Umbilical cord (tissue), 2 donors: ENCODE results near the gene C3orf85. TPM values are rescaled to one million over a fixed set of nuclear protein-coding genes. Genes with fewer than 3 reads are reported as not detected.
"Not testable (repeated sequence)": the region's sequence is repeated elsewhere in the genome, so short reads cannot be mapped to it uniquely, and the experiment has no call there.

Experiments
- DNase-seq: peaks from one replicate; pipeline ENCODE4 v3.0.0-alpha.2; 2015; ENCODE audit warnings: low spot score
- total RNA-seq: library from RNA; depleted of rRNA; stranded (reverse); fragments of >200 nt; gene quantifications from one replicate; pipeline ENCODE4 v1.2.3, GENCODE V29; 2014; ENCODE audit warnings: low replicate concordance; ENCODE audit not compliant: insufficient read depth

Gene C3orf85
- total RNA-seq: 2.6 TPM

DNA sequence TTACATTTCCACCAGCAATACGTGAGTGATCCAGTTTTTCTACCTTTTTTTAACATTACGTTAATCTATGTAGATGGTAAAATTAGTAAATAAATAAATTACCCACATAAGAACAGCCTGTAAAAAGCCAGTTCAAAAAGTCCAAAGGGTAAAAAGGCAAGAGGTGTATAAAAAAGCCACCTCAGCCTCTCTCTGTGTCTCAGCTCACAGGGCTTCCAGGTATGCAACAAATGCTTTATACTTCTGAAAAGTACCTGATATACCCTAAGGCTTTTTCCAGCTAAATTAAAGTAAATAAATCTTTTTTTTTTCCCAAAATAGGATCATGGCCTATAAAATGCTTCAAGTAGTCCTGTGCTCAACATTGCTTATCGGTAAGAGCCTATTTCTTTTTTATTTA, at the start of gene C3orf85:
Gene C3orf85 (plus strand): TSS at position 197 of the 400 bp plus-strand sequence. CDS start 129 bp downstream, at position 326.
- DNase-seq: no peak

DNA sequence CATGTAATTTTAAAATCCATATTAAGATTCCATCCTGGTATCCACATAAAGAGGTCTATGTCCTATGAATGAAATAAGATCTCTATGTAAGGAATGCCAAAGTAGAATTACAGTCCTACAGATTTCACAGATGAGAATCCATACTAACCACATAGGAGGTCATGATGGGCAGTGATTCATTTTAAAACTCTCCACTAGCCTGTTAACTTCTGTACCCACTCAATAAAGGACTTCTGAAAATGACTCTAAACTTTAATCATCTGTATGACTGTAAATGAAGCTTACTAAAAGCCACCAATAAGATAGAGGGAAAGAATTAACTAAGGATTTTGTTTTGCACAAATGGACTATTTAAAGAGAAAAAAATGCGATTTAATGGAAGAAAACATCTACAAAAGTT, 47.3 kb upstream of the C3orf85 start:
- DNase-seq: no peak

- DNase-seq: no peak
Measured at GRCh38 chr3:109091846-109092245, 44.7 kb upstream of the C3orf85 start.

DNA sequence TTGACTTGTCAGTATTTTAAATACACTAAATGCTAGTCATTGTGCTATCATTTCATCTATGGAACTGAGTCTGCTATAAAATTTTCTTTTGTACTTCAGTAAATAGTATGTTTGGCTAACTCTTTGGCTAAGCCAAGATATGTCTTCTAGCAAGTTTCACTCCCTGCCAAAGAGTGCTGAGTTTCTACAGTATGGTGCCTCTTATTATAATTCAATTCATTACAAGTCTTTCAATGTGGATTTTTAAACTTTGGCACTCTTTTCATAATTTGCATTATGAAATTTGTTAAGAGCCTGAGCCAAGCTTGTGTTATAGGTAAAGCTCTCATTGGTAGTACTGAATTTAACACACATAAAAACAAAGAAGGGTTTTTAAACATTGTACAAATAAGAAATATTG, 43.0 kb upstream of the C3orf85 start:
- DNase-seq: no peak

DNA sequence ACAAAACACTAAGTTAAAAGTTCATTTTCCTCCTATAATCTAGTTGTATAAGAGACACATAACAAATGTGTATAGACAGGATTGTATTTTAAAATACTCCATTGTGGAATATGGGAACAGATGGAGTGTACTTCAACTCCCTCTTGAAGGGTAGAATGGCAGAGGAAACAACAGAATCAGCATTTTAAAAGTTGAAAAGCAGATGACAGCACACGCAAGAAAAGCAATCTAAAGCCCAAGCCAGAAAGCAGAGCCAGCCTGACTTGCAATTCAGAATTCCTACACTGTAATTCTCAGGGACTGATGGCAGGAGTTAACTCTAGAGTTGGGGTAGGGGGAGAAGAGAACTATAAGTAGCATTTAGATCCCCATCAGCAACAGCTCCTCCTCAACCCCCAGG, 41.4 kb upstream of the C3orf85 start:
- DNase-seq: no peak

GRCh38 chr3:109098079-109098644, 38.4 kb upstream of the C3orf85 start:
- no peak for DNase-seq

DNA sequence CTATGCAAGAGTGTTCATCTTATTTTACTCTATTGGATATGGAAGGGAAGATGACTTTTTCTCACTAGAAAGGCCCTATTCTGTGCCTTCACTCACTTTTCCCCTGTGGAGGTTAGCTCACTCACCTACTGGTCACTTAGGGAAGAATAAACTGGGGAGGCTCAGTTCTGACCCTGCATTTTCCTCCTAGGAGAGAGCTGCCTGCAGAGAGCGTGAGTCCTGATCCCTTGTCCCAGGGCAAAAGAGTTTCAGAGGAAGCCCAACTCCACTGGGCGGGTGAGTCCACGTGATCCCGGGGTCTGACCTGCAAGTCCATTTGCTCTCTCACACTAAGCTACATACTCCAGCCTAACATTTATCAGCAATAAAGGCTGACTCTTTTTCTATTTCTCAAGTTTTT, 26.9 kb upstream of the C3orf85 start:
- DNase-seq: no peak

GRCh38 chr3:109112946-109113760, 23.4 kb upstream of the C3orf85 start:
- DNase-seq: no peak

GRCh38 chr3:109114746-109115145, 21.8 kb upstream of the C3orf85 start:
- DNase-seq: no peak

DNA sequence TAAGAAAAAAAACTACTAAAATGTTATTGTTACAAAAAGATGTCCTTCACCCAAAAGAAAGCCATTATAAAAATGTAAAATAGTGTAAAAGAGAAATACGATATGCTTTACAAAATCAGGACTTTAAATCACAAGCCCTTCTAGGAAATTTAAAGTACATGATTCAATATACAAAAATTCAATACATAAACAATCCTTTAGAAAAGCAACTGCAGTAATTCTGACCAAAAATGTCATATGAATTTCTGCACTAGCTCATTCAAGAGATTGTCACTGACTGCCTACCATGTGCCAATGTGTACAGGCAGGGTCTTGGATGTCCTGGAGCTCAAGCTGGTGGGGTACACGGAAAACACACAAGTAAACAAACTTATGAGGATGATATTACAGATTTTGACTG, 21.1 kb upstream of the C3orf85 start:
- no peak for DNase-seq

GRCh38 chr3:109116031-109116430, 20.5 kb upstream of the C3orf85 start:
- DNase-seq: no peak

DNA sequence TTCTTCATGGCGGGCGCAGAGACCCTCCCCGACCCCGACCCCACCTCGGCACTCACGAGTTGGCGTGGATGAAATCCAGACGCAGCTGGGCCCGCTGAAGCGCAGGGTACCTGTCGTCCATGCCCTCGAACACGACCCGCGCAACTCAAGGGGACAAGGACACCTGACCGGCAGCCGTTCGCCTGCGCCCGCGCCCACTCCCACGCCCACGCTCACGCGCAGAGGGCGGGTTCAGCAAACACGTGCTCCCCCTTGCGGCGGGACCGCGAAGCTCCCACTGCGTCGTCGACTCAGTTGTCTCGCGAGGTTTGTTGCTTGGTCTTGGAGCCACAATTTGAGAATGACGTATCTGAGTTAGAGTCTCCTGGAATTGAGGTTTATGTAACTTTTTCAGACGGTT, 18.6 kb upstream of the C3orf85 start, which contains the start of gene MORC1:
Gene MORC1 (minus strand): TSS at position 196 of the 400 bp plus-strand sequence. CDS start 75 bp downstream, at position 121.
- no peak for DNase-seq

DNA sequence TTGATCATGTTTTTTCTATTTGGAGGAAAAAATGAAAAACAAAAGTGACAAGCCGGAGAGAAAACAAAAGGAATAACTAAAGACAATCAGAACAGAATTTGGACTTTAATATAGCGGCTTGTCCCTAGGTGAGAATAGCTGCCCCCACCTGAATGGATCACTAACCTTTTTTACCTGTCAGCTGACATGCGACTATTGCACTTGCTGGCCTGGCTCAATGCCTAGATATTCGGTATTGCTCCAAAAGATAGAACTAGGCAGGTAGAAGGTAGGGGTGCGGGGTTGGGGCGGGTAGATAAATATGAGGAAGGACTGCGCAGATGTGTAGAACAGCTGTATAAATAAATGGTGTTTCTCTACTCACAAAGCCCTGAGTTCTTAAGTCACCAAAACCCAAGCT, 17.9 kb upstream of the C3orf85 start:
- DNase-seq: no peak

DNA sequence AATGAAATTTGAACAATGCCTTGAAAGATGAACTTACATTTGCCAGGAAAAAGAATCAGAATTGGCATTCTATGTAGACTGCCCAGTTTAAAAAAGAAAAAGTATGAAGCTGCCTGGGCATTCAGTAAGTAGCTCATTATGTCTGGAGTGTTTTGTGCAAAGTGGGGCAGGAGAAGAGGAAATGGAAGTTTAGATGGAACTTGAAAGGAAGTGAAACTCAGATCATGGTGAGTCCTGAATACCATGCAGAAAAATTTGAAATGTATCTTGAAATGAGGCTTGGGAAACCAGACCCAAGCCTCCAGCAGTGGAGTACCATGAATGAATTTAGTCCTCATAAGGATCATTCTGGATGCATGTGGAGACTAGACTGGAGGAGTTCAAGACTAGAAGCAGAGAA, 13.8 kb upstream of the C3orf85 start:
- no peak for DNase-seq

GRCh38 chr3:109125902-109126301, 10.6 kb upstream of the C3orf85 start:
- DNase-seq: no peak

- no peak for DNase-seq
Measured at GRCh38 chr3:109127553-109127952, 9.0 kb upstream of the C3orf85 start.

DNA sequence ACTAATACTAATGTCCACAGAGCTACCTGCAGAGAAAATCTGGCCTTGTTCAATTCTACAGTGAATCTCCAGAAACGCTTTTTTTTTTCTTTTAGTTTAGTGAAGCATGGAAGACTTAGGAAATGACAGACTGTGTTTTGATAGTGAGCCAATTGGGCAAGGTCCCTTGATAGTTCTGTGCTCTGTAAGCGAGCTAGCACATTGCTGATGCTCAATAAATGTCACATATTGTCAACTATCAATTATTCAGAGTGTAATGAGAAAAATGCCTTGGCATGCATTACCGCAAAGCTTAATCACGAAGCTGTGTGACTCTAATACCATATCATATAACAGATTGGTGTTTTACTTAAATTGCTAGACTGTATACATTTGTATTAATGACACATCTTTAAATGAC, 5.2 kb upstream of the C3orf85 start:
- DNase-seq: no peak

GRCh38 chr3:109132801-109133473, 3.6 kb upstream of the C3orf85 start:
- DNase-seq: peak; percentile 4

DNA sequence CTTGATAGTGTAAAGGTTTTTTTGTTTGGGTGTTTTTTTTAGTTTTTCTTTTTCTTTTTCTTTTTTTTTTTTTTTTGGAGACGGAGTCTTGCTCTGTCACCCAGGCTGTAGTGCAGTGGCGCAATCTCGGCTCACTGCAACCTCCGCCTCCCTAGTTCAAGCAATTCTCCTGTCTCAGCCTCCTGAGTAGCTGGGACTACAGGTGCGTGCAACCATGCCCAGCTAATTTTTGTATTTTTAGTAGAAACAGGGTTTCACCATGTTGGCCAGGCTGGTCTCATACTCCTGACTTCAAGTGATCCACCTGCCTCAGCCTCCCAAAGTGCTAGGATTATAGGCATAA, 3.1 kb upstream of the C3orf85 start:
- DNase-seq: not testable (repeated sequence)

DNA sequence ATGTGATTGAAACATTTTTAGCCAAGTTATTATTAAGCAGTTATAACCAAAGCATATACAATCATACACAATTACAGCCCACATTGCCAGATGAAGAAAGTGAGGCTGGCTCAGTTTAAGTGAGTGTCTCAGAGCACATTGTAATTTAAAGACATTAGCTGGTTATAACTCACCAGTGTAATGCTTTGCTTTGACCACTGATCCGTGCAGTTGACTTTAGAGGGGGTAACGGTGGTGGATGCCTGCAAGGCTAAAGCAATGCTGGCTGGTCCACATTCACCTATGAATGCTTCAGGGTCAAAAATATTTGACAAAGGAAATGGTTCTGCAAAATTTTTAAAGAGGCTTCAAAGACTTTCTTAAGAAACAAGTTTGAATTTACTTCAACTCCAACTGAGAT, 1.2 kb downstream of the C3orf85 start:
- no peak for DNase-seq

DNA sequence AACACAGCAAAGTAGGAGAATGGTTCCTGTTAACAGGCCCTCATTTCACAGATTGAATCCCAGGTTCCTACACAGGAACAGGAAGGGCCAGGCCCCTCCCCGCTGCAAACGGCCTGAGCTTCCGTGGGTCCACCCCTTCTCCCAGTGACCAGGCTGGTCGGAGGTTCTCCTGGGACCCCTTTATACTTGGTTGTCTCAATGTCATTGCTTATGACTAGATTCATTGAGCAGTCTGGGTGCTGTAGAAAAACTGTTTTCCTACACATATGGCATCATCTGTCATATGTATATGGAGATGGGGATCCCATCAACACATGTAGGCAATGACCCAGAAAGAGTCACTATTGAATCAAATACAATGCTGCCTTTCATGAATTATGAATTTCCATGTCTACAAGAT, 3.8 kb downstream of the C3orf85 start:
- no peak for DNase-seq

- DNase-seq: no peak
Measured at GRCh38 chr3:109143646-109144045, 7.1 kb downstream of the C3orf85 start.

- no peak for DNase-seq
Measured at GRCh38 chr3:109149078-109149477, 12.6 kb downstream of the C3orf85 start.
